ENCODE measurements around the gene KANK3.

DNA sequence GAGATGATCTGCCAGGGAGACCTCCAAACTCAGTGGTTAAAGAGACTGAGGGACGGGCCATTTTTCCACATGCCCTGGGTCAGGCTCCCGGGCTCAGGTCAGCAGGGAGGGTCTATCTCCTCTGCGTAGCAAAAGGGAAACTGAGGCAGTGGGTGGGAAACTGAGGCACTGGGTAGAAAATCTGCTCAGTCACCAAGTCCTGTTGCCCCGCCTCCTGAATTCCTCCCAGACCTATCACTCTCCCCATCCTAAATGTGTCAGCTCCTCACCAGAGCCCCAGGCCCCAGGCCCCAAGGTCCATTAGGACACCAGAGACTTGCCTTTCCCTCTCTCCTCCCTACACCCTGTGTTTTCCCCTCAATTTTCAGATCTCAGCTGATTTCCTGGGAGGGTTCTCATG, 37.3 kb downstream of the KANK3 start:
- TF ChIP-seq, protein P1, sequence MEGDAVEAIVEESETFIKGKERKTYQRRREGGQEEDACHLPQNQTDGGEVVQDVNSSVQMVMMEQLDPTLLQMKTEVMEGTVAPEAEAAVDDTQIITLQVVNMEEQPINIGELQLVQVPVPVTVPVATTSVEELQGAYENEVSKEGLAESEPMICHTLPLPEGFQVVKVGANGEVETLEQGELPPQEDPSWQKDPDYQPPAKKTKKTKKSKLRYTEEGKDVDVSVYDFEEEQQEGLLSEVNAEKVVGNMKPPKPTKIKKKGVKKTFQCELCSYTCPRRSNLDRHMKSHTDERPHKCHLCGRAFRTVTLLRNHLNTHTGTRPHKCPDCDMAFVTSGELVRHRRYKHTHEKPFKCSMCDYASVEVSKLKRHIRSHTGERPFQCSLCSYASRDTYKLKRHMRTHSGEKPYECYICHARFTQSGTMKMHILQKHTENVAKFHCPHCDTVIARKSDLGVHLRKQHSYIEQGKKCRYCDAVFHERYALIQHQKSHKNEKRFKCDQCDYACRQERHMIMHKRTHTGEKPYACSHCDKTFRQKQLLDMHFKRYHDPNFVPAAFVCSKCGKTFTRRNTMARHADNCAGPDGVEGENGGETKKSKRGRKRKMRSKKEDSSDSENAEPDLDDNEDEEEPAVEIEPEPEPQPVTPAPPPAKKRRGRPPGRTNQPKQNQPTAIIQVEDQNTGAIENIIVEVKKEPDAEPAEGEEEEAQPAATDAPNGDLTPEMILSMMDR (IDR thresholded peaks at IDR 0.05; ENCODE audit: insufficient read depth, low read depth, low read length): no peak
- no peak for TF ChIP-seq EZH2 (IDR thresholded peaks at IDR 0.05; ENCODE audit: insufficient read depth, low read length)
